Loucy (cell line): Measurements from ENCODE around the gene KAT8.

Experiments used
- H2AFZ ChIP-seq: fragments of 200-600 bp; sonication (generic); 2 replicates; pipeline ENCODE4 v1.6.0; 2016; ENCODE audit warnings: antibody characterized with exemption, mild to moderate bottlenecking, low read length, moderate library complexity
- H3F3A ChIP-seq: fragments of 200-600 bp; 2 replicates; pipeline ENCODE4 v1.6.0; 2016; ENCODE audit warnings: antibody characterized with exemption, low read depth, mild to moderate bottlenecking
- H3K27me3 ChIP-seq: fragments of 200-600 bp; sonication (generic); 2 replicates; pipeline ENCODE4 v1.6.1; 2014; ENCODE audit warnings: low read length, mild to moderate bottlenecking; ENCODE audit not compliant: insufficient read depth, poor library complexity, severe bottlenecking
- H3K36me3 ChIP-seq: fragments of 200-600 bp; sonication (generic); 2 replicates; pipeline ENCODE4 v1.6.1; 2016; ENCODE audit warnings: low read length; ENCODE audit not compliant: insufficient read depth
- H3K4me1 ChIP-seq: fragments of 200-600 bp; sonication (generic); 2 replicates; pipeline ENCODE4 v1.5.1; 2014; ENCODE audit warnings: low read length, mild to moderate bottlenecking; ENCODE audit not compliant: insufficient read depth, poor library complexity, severe bottlenecking
- H3K4me2 ChIP-seq: fragments of 200-600 bp; sonication (generic); 2 replicates; pipeline ENCODE4 v1.6.0; 2014; ENCODE audit warnings: antibody characterized with exemption, low read length, low read depth, mild to moderate bottlenecking; ENCODE audit not compliant: poor library complexity, severe bottlenecking
- H3K4me3 ChIP-seq: fragments of 200-600 bp; sonication (generic); 2 replicates; pipeline ENCODE4 v1.5.1; 2014; ENCODE audit warnings: low read length, mild to moderate bottlenecking, mixed read lengths; ENCODE audit not compliant: poor library complexity, severe bottlenecking
- H3K79me2 ChIP-seq: fragments of 200-600 bp; sonication (generic); 2 replicates; pipeline ENCODE4 v1.6.1; 2014; ENCODE audit warnings: low read length; ENCODE audit not compliant: insufficient read depth
- H3K9ac ChIP-seq: fragments of 200-600 bp; sonication (generic); 2 replicates; pipeline ENCODE4 v1.6.0; 2014; ENCODE audit warnings: mild to moderate bottlenecking, low read depth, low read length, moderate library complexity; ENCODE audit not compliant: poor library complexity, severe bottlenecking
- H3K9me2 ChIP-seq: fragments of 200-600 bp; sonication (generic); replicated peaks from 2 replicates; pipeline ENCODE4 v1.6.1; 2016; ENCODE audit warnings: low read depth, low read length, mixed read lengths
- H3K9me3 ChIP-seq: fragments of 200-600 bp; sonication (generic); 2 replicates; pipeline ENCODE4 v1.6.1; 2014; ENCODE audit warnings: mild to moderate bottlenecking, antibody characterized with exemption, low read length, low read depth; ENCODE audit not compliant: insufficient read depth
- H4K20me1 ChIP-seq: fragments of 200-600 bp; sonication (generic); 2 replicates; pipeline ENCODE4 v1.6.0; 2014; ENCODE audit warnings: antibody characterized with exemption, low read length, mild to moderate bottlenecking; ENCODE audit not compliant: insufficient read depth, poor library complexity, severe bottlenecking
- CTCF ChIP-seq: fragments of 200-600 bp; sonication (generic); conservative IDR thresholded peaks from 2 replicates; pipeline ENCODE4 v1.5.1; 2014; ENCODE audit warnings: mild to moderate bottlenecking, antibody characterized with exemption, low read length
- EZH2phosphoT487 ChIP-seq: fragments of 200-600 bp; IDR thresholded peaks from 2 replicates; pipeline ENCODE4 v1.6.1; 2018; ENCODE audit warnings: antibody characterized with exemption, mild to moderate bottlenecking, moderate library complexity, borderline replicate concordance

KAT8 gene

GRCh38 chr16:31092330-31092729 is 25.1 kb upstream of the KAT8 start:
- peaks cover 14% of the 10 kb centered on the region for H4K20me1 ChIP-seq
- peak overlapping the region; percentile 94 for H3K4me3 ChIP-seq
- peak overlapping the region; percentile 90 for H3K4me2 ChIP-seq
- peaks cover 21% of the 10 kb centered on the region for H3K4me1 ChIP-seq
- H3K9me3 ChIP-seq = no peaks in the 10 kb centered on the region
- TF ChIP-seq CTCF (no peak), EZH2phosphoT487 (no peak)
- peak overlapping the region; percentile 89 for H3K9ac ChIP-seq
- H3K27me3 ChIP-seq = no peaks in the 10 kb centered on the region
- no peaks in the 10 kb centered on the region for H3F3A ChIP-seq
- no peak overlapping the region for H2AFZ ChIP-seq
- no peaks in the 10 kb centered on the region for H3K9me2 ChIP-seq
- peaks cover 44% of the 10 kb centered on the region for H3K79me2 ChIP-seq
- peaks cover 10% of the 10 kb centered on the region; the same call in 1 of the 2 replicates for H3K36me3 ChIP-seq

GRCh38 chr16:31093132-31093703 is 24.2 kb upstream of the KAT8 start:
- Histone ChIP-seq H3K9ac (peak overlapping the region; percentile 89), H3F3A (no peaks in the 10 kb centered on the region), H3K4me3 (peak overlapping the region; percentile 94), H3K36me3 (peaks cover 10% of the 10 kb centered on the region; the same call in 1 of the 2 replicates), H3K79me2 (peaks cover 44% of the 10 kb centered on the region), H3K27me3 (no peaks in the 10 kb centered on the region), H3K4me1 (peaks cover 21% of the 10 kb centered on the region), H3K9me2 (no peaks in the 10 kb centered on the region), H2AFZ (no peak overlapping the region), H3K9me3 (no peaks in the 10 kb centered on the region), H3K4me2 (peak overlapping the region; percentile 90), H4K20me1 (peaks cover 14% of the 10 kb centered on the region)
- TF ChIP-seq CTCF (no peak), EZH2phosphoT487 (no peak)

- Histone ChIP-seq H3K4me3 (peak overlapping the region; percentile 94), H3K4me1 (peaks cover 21% of the 10 kb centered on the region), H3K9ac (peak overlapping the region; percentile 89), H3K9me3 (no peaks in the 10 kb centered on the region), H3K27me3 (no peaks in the 10 kb centered on the region), H3K4me2 (peak overlapping the region; percentile 90), H3K79me2 (peaks cover 42% of the 10 kb centered on the region), H3K36me3 (peaks cover 10% of the 10 kb centered on the region; the same call in 1 of the 2 replicates), H2AFZ (peak overlapping the region; percentile 75), H3F3A (no peaks in the 10 kb centered on the region), H4K20me1 (peaks cover 14% of the 10 kb centered on the region), H3K9me2 (no peaks in the 10 kb centered on the region)
- TF ChIP-seq CTCF (no peak), EZH2phosphoT487 (no peak)
Measured at GRCh38 chr16:31094088-31094423, 23.4 kb upstream of the KAT8 start.
